ENCODE results near the gene FBXO30.

FBXO30 gene

DNA sequence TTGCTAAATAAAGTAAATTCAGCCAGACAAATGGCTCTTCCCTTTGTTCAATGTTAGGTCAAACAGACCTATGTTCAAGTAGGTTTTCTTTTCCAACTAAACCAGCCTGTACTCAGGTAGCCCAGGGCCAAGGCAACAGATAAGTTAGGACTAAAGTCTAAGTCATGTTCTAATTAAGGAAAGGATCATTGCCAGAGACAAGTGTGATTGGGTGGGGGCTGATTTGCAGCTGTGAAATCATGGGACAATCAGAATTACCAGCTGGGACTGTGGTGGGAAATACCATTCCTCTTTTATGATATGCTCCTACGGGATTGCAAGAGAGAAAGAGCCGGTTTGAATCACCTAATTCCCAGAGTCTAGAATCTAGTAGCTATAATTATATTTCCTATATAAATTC, 4.2 kb upstream of the FBXO30 start:
- no peak for DNase-seq

DNA sequence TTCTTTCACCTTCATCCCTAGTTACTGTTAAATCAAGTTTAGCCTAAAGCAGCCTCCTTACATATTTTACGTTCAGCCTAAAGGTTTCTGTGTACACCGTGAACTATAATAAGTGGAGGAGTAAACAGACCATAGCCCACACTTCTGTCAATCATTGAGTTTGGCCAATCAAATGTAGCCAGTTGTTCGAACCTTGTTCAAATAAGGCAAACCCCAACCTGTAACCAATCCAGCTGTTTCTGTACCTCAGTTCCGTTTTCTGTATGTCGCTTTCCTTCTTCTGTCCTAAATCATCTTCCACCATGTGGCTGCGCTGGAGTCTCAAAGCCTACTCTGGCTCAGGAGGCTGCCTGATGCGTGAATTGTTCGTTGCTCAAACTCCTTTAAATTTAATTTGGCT, 1.8 kb upstream of the FBXO30 start:
- no peak for DNase-seq

DNA sequence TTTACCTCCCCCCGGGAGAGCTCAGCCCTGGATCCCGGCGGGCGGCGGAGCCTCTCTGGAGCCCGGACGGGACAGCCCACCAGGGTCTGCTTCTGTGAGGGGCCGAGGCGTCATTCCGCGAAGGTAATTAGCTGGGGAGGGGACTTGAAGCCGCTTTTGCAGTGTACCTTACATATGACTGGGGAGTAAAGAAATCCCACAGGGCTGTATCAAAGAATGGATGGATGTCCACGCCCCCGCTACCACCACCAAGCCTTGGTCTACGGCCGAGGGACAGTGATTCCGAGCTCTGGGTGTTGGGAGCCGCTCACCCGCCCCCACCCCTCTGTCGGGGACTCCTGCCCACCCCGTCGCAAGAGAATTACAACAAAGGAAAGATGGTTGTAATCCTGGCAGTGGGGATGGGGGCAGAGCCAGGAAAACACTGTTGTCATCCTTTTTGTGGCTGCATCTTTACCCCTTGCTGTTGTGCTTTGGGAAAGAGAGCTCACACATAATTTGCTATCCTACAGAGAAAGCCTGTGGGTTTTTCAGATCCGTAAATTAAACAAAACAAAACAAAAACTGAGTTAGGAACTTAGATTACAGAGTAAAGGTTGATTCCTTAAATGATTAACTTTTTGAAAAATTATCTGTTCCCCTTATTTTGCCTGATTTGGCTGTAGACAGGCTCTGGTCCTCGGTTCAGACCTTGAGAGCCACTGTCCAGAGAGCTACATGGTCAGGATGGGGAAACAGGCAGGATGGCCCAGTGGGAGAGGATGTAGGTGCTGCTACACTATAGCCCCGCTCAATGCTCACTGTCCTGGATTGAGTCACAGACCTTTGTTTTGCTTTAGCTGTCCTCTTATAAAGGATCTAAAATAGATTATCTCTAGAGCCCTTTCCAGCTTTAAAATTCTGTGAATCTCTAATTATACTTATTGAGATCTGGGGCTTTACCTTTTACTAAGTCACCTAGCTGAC, 997 bp upstream of the FBXO30 start:
- DNase-seq = no peak

DNA sequence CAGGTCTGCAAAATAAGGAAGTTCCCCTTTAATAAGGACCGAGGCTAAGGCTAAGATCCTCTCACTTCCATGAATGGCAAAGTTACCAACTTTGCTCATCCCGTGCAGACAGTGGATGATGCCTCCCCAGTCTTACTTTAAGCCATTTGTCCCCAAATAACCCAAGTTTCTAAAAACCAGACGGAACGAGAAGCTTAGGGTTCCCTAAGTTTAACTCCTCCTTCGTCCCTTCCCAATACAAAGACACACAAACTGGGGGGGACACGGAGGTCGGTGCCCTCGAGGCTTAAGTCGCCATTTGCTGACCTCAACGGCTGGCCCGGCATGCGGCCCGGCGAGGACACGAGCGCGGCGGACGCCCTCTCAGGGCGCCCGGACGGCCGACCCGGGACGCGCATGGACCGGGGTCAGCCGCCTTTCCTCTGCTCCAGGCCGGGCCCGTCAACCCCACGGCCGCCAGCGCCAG, 527 bp downstream of the FBXO30 start:
- DNase-seq = peak; percentile 15

DNA sequence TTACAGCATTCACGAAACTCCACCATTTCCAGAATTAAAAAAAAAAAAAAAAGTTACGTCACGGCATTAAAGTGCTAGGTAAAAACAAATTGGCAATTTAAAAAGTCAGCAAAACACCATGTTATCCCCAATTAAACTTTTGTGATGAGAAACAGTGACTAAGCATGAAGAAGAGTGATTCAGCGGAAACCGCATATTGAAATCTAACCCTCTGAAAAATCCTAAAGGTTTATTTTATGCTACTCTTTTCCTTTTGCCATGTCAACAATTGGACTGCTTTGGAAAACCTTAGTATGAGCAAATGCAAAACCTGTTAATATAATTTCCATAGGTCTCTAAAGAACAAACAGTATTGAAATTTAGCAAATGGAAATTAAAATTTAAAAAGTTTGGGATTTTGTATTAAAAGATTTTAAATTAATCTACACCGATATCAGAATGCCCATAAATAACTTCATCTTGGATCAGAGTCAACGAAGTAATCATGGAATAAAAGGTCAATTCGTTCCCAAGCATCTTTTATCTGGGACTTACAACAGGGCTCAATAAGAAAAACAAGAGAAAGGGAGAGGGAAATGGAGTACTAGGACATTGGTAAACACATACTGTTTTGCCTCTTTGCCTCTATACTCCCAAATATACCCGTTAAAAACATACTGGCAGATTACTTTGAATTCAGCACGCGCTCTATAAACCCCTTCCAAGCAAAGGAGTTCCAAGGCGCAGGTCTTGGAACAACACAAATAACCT, 1.1 kb downstream of the FBXO30 start:
- DNase-seq = no peak

DNA sequence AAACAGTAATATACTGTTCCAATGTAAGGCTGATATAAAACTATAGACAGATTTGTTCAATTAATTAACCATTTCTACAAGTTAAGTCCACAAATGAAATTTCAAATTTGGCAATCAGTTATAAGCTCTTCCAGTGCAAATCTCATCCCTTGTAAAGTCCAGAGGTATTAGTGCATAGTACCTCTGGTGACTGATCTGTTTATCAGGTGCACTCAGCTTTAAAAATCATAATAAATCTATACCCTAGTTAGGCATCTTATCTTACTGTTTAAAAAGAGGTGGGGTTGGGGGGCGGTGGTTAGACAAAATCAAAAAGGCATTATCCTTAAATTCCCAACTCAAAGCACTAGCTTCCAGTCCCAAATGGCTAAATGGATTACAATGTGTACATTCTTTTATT, 2.9 kb downstream of the FBXO30 start:
- no peak for DNase-seq

DNA sequence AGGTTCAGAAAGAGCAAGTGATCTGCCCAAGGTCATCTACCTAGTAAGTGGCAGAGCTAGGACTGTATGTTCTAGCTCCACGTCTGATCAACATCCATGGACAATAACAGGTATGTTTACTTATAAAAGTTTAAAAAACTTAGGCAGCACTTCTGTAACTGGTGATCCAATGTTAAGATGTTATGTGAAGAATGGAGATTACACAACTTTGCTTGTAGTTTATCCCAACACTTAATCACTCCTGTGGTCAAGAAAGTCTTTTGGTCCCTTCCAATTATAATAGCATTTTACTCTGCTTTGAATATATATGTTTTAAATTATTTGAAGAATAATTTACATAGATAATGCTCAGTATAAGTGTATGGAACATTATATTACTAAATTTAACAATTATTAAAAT, 4.8 kb downstream of the FBXO30 start:
- no peak for DNase-seq

DNA sequence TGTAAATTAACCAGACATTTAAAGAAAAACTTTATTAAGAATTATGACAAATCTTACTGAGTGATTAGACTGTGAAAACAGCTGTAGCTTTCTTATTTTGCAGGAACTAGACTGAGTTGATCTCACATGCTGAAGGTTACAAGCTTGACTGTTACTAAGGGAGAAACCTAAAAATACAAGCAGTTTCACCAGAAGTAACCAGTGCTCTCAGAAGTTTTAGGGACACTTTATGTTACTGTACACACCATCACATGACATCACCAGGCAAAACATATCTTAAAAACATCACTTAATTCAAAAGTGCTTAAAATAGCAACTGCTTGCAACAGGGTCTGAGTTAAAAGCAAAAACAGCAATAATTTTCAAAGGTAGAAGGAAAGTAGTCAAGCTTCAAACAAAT, 5.4 kb downstream of the FBXO30 start:
- no peak for DNase-seq

DNA sequence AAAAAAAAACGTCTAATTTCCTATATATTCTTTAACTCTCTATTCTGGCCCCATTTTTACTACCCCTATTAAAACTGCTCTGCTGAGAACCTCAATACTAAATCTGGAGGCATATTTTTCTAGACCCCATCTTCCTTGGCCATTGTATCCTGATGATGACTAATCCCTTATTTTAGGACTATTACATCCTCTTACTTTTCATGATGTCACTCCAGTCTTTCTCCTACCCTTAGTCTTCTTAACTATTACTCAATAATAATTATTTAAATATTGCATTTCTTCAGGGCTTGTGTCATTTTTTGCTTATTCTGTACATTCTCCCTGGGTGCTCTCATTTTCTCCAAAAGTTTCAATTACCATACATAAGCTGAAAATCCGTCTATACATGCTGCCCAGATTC, 6.4 kb downstream of the FBXO30 start:
- no peak for DNase-seq

DNA sequence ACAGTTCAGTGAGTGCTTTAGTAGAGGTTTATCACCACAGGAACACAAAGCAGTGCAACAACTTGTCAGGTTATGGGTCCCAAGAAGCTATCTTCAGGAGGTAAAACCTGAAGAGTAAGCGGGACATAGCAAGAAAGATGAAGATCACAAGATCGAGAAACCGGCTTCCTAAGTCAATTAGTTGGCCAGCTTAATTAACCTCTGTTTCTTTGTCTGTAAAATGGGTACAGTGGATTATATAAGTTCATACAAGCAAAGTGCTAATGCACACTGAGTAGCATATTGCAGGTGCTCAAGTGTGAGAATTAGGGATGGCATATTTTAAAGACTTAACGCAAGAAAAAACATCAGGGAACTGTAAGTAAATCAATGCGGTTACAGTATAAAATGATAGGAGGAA, 12.5 kb downstream of the FBXO30 start:
- no peak for DNase-seq

DNA sequence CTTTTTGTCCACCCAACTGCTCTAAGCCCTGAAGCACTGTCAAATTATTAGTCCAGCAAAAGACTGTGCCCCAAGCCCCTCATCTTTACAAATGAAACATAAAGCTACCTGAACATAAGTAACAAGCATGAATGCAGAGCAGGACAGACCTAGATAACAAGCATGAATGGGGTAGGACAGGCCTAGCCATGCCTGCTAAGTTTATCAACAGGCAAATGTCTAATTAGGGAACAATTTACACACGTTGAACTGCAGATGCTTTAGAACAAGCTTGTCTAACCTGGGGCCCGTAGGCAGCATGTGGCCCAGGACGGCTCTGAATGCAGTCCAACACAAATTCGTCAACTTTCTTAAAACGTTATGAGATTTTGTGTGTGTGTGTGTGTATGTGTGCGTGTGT, 13.6 kb downstream of the FBXO30 start:
- no peak for DNase-seq

DNA sequence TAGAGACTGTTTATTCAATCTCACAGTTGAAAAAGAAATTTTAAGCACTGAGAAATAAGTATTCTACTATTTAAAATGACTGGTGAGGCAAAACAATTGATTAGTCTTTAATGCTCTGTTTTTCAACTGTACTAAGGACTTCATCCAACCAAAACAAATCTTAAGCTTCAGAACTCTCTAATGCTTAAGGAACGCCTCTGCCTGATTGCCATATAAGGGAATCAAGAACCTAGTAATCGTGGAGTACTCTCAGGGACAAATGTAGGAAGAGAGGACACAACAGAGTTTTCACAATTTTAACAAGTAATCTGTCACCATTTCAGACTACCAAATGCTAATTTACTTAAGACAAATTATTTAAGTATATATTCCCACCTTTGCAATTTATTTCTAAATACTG, 16.1 kb downstream of the FBXO30 start:
- no peak for DNase-seq

DNA sequence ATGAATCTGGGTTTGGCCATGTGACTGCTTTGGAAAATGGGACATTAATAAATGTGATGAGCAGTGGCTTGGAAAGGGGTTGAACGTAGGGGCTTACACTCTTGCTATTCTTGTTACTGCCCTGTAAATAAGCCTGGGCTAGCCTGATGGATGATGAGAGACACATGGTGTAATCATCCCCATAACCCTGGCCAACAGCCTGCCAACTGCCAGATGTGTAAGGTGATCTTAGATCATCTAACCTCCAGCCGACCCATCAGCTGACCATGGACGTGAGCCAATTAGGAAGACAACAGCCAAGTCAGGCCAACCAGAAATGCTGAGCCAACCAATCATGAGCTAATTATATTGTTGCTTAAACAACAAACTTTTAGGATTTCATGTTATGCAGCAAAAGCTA, 25.2 kb downstream of the FBXO30 start:
- no peak for DNase-seq

DNA sequence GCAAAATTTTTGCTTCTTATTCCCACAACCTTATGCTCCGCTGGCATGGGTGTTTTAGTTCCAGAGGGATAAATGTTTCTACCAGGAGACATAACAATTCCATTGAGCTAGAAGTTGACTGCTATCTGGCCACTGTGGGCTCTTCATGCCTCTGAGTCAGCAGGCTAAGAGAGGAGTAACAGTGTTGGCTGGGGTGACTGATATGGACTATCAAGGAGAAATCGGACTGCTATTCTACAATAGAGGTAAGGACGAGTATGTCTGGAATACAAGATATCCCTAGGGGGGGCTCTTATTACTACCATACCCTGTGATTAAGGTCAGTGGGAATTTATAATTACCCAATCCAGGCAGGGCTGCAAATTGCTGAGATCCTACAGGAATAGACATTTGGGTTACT, 26.9 kb downstream of the FBXO30 start:
- DNase-seq = no peak

DNA sequence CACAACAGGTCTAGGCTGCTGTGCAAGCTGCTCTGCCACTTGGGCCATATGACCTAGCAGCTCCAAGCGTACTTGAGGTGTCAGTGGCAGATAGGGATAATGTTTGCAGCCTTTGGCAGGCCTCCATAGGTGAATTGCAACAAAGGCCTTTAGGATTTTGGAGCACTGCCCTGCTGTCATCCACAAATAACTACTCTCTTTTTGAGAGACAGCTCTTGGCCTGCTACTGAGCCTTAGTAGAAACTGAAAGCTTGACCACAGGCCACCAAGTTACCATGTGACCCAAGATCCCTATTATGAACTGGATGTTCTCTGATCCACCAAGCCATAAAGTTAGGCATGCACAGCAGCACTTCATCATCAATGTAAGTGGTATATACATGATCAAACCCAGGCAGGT, 29.9 kb downstream of the FBXO30 start:
- no peak for DNase-seq

DNA sequence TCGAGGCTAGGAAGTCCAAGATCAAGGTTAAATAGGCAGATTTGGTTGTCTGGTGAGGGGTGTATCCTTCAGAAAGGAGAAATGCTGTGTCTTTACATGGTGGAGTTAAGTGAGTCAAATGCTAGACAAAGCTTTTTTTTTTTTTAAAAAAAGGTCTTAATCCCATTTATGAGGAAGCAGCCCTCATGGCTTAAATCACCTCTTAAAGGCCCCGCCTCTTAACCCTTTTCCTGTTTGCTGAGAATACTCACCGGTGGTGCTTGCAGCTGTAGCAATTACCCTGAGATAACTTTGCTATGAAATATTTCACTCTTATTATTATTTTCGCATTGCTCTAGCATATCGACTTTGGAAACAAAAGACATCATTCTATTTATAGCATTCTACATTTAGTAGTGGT, 30.8 kb downstream of the FBXO30 start:
- DNase-seq = no peak

DNA sequence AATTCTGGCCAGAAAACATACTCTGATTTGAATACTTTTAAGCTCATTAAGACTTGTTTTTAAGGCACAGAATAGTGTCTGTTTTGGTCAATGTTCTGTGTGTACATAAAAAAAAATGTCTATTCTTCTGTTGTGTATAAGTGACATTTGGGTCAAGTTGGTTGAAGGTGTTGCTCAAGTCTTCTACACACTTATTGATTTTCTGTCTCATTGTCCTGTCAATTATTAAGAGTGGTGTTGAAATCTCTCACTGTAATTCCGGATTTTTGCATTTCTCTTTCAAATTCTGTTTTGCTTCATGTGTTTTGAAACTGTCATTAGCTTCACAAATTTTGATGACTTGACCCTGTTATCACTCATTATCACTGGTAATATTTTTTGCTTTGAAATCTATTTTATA, 41.7 kb downstream of the FBXO30 start:
- no peak for DNase-seq

DNA sequence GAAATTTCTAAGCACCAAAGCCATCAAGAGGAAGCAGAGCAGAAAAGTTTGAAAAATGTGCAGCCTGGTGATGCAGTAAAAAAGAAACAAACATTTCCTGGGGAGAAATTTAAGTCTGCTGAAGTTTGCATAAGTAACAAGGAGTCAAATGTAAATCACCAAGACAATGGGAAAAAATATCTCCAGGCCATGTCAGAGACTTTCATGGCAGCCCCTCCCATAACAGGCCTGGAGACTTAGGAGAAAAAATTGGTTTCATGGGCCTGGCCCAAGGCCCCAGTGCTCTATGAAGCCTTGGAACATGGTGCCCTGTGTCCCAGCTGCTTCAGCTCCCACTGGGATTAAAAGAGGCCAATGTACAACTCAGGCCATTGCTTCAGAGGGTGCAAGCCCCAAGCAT, 49.1 kb downstream of the FBXO30 start:
- DNase-seq = no peak

DNA sequence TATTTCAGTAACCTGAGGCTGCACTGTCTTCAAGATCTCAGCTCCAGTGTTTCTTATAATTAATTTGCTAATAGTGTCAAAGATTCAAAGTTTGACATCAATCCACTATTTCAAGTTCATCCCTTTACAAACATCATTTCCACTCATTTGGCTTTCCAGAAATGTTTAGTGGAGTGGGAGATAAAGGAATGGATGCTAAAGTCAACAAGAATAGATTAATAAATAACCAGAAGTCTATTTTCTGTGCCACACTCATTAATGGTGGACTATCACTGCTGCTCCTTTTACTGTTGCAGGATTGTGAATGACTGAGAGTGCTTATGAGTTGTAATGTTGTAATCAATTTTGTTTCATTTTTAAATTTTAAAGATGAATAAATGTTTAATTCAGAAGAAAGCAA, 50.9 kb downstream of the FBXO30 start:
- no peak for DNase-seq

DNA sequence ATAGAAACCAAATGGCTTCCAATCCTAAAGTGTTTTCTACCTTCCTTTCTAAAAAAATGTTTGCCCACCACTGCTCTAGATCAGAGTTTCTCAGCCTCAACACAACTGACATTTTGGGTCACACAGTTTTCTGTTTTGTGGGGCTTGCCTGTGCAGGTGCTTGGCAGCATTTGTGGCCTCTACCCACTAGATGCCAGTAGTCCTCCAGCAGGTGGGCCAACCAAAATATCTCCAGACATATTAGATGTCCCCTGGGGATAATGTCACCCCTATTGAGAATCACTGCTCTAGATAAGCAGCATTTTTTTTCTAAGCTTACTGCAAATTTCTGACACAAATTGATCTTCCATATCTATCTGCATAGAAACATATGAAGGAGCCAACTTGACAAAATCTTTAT, 53.0 kb downstream of the FBXO30 start:
- DNase-seq = no peak

DNA sequence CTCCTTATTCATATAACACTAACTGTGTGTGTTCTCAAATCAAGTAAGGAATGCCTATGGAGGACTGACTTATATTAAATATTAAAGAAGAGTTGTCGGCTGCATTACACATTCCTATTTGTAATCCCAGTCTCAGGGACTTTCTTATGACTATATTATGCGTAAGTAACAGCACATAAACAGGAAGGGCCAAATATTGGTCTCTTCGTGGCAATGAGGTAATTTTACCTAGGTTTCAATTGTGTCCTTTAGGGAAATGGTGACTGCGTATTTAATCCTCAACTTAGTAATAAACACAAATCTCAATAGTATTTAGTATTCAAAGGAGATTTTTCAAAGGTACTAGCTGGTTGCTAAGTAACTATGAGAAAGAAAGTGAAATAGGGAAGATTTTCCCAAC, 56.5 kb downstream of the FBXO30 start:
- no peak for DNase-seq

DNA sequence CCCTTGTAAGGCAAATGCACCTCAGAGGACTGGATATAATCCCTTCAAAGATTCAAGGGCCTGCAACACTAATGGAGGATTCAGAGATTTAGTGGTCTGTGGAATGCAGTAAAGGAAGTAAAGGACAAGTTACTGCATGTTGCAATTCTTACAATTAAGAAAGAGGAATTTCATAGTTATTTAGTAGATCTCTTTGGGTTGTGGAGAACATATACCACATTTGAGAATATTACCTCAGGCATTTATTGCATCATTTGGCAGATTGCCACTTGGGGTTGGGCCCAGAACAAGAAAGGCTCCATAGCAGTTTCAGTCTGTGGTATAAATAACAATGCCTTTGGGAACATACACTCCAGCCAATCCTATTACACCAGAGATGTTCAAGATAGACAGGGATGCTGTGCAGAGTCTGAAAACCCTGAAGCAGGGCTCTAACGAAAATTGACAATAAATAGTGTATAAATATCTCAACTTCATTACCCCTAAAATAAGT, 58.4 kb downstream of the FBXO30 start:
- DNase-seq = no peak

DNA sequence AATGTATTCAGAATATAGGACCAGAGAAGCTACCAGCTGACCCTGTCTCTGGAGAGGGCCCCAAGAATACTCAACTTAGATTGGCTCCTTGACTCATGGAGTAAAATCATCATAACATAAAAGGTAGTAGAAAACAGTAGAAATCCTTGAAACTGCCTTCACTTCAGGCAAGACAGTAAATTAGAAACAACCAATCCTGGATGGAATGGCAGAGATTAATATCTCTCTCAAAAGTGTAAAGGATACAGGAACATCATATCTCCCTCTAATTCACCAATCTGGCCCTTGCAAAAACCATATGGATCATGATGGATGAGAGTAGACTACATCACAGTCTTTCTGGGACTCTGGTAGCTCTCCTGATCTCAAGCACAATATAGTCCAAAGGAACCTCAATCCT, 58.9 kb downstream of the FBXO30 start:
- DNase-seq = no peak

DNA sequence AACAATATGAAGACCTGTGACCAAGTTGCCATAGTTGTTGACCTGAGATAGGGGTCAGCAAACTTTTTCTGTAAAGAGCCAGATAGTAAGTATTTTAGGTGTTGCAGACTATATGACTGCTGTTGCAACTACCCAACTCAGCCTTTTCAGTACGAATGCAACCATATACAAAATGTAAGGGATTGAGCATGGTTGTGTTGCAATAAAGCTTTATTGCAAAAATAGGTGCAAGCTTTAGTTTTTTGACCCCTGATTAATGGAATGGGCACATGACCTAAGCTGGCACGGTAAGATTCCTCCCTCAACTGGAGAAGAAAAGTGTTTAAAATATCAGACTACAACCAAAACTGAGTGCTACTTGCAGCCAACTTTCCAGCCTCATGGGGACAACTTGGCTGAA, 62.0 kb downstream of the FBXO30 start:
- no peak for DNase-seq

Measured in activated naive CD4-positive, alpha-beta T cell treated with Interleukin-2 at 50 U/mL for 16 hours (primary cell).